ENCODE data around the gene CCNT2. TPM values are rescaled to one million over a fixed set of nuclear protein-coding genes. Genes with fewer than 3 reads are reported as not detected.
"Not testable (repeated sequence)": the region's sequence is repeated elsewhere in the genome, so short reads cannot be mapped to it uniquely, and the experiment has no call there.

The CCNT2 gene
- 16.5 TPM for total RNA-seq
- long read RNA-seq, full-length matches to known transcripts, result 6 of 10 reads
- long read RNA-seq, partial matches to known transcripts, result 1 of 10 reads
- long read RNA-seq, other reads (novel, unspliced or antisense), result 3 of 10 reads

DNA sequence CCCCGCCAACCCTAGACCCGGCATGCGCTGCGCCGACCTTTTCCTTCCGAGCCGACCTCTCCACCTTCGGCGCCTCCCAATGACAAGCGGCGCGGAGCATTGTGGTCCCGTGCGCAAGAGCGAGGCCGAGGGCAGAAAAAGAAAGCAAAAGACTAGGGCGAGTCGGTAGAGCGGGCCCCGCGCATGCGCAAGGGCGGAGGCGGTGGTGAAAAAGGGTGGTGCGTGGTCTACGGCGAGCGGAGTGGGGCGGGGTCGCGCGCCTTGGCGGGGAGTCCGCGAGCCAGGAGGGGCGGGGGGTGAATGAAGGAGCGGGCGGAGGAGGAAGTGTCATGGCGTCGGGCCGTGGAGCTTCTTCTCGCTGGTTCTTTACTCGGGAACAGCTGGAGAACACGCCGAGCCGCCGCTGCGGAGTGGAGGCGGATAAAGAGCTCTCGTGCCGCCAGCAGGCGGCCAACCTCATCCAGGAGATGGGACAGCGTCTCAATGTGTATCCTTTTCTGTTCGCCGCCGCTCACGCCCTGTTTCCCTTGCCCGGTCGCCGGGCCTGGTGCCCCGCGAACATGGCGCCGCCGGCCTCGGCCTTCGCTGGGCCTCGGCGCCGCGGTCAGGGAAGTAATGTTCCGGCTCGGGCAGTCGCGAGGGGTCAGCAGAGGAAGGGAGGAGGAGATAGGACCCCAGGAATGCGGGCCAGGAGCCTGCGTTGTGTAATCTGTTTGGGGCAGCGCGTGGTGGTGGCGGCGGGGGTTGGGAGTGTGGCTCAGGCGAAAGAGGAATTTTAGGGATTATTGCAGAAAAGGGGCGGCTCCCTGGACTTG is at the start of gene CCNT2:
Gene CCNT2 (plus strand): TSS at position 297 of the 815 bp plus-strand sequence. CDS start 33 bp downstream, at position 330.
- intact Hi-C loops (cut with DNase I), result no loop called here
- ATAC-seq (peak; percentile 96), DNase-seq (ENCODE audit: missing footprints) (peak; percentile 100)

DNA sequence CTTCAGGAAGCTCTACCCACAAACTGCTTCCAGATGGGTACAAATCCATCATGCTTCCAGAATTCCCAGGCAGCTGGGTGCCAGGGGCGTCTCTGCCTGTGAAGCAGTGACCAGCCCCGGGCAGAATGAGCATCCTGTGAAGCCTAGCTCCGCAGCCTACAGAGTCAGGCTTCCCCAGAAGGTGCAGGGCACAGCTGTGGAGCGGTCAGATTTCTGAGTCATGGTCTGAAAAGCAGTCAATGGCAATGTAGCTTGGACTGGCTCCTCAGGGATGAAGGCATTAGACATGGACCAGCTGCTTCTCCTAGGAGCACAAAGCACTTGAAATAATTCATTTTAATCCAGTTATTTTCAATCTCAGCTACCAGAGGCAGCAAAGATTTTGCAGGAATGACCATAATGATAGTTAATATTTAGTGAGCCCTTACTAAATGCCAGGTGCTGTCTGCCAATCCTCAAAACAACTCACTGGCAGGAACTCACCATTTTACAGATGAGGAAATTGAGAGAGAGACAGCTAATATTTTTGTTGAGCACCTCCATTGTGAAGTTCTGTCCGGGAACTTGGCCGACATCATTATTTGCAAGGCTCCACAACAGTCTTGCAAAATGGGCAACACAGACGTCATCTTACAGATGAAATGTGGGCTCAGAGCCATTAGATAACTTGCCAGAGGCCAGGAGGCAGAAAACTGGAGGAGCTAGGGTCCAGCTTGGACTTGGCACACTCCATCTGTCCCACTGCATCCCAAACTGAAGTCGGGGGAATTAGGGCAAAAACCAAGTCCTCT is 48.5 kb upstream of the CCNT2 start:
- peak; percentile 91 for ATAC-seq
- intact Hi-C loops (cut with DNase I), result no loop called here

DNA sequence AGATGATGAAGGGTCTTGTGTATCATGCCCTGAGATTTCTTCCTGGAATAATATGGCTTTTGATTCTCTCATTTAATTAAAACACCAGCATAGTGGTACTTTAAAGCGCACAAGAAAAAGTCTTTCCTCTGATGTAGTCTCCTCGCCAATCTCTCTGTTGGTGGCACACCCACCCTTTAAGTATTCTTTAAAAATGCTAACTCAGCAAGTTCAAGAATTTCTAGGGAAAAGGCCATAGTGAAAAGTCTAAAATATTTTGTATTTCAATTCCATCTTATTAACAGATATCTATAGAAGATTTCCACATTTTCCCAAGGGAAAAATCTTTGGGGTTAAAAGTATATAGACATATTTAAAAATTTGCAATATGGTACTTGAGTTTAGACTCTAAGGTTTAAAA is 45.5 kb upstream of the CCNT2 start:
- intact Hi-C loops (cut with DNase I), result no loop called here
- no peak for DNase-seq (ENCODE audit: missing footprints)
- no peak for ATAC-seq

More for the DNA sequence above, 48.5 kb upstream of the CCNT2 start:
- no peak for DNase-seq (ENCODE audit: missing footprints)

DNA sequence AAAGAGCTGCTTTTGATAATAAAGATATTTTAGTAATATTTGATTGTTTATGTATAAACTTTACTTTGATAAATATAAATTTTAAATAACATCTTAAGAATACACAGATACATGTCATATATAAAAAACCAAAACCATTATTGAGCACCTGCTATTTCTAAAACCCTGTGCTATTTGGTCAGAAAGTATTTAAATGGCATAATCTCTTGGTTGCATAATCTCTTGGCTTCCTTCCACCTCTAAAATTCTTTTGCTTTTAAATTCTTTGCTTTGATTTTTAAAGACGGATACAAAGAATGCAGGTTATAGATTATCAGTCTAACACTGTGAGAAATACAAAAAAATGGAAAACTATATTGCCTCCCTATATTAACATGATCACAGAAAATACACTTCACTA is 43.3 kb upstream of the CCNT2 start:
- no peak for DNase-seq (ENCODE audit: missing footprints)
- intact Hi-C loops (cut with DNase I), result no loop called here
- no peak for ATAC-seq

DNA sequence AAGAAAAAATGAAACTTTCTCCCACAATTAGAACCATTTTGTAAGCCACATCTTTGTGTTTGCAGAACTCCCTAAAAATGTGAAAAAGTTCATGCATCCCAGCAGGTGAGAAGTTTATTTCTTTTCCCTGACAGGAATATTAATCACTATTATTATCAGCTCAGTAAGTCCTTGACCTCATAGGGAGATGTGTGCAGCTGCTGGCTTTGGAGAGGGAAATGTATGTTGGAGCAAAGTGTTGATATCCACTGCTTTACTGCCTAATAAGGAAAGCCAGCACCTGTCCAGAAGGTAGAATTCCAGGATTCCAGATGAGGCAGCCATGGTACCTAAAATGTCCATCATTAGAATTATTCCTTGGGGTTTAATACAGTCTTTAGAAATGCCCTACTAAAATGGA is 35.8 kb upstream of the CCNT2 start:
- intact Hi-C loops (cut with DNase I), result no loop called here
- ATAC-seq, result no peak

DNA sequence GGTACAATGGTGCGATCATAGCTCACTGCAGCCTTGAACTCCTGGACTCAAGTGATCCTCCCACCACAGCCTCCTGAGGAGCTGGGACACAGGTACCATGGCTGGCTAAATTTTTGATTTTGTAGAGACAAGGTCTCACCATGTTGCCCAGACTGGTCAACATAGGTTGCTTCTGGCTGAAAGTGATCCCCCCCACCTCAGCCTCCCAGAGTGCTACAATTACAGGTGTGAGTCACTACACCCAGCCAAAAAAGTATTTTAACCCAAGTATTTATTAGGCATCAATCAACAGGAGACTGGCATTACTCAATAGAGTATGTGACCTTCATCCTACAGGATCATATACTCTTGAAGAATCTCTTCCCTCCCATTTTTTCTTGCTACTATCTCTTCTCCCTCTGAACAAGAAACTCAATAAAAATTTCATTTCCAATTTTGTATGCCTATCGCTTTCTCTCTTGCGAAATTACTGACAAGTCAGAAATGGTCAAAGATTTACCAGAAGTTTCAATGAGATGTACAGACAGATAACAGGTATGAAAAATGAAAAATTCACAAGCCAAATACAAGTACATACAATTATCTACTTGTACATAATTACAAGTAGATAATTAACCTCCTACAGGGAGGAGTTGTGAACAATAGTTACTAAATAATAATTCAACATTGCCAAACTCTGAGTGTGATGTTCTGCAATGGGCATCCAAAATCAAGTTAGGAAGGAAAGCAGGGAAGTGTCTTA is 34.9 kb upstream of the CCNT2 start:
- ATAC-seq (no peak), DNase-seq (ENCODE audit: missing footprints) (no peak)
- intact Hi-C loops (cut with DNase I), result no loop called here

More for the DNA sequence above, 35.8 kb upstream of the CCNT2 start:
- DNase-seq (ENCODE audit: missing footprints), result no peak

DNA sequence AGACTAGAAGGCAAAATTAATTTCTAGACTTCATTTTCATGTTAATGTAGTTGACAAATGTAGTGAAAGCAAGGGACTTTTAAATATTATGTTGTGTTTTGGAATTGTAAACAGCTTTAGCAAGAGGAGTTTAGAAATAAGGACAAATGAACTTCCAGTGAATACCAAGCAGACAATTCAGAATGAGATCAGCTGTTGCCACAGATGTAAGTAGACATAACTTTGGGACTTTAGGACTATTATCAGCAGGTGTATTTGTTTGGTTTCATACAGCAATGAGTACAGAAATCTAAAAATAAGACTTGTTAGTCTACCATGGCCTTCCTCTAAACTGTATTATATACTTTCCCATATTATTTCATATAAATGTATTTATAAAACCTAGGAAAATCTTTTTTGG is 34.2 kb upstream of the CCNT2 start:
- intact Hi-C loops (cut with DNase I), result no loop called here
- DNase-seq (ENCODE audit: missing footprints) (no peak), ATAC-seq (no peak)

DNA sequence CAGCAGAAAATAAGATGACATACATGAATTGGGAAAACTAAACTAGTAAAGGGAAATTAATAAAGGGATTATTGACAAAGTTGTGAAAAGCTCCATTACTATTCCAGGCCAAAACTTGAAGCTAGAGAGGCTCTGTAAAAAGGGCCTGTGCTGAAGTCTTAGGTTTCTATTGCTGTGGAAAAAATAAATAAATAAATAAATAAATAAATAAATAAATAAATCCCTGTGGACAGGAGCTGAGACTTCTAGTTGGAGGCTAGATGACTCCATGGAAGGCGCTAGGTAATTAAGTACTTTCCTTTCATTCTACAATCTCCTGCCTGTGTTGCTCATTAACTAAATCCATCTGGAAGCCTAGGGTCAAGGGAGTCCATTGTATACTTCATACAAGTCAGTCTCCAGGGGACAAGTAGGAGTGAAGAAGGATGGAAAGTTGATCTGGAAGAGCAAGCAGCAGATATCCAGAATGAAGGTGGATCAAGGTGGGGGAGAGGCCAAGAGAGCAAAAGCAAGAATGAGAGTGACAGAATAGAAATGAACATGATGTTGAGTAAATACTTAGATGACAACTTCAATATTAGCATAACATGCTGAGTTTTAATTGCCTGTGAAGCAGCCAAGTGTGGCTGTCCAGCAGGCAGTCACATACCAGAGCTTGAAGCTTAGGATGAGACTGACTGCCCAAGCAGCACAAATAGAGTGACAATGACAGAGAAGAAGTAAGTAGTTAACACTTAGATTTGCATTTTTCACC is 26.2 kb upstream of the CCNT2 start:
- DNase-seq (ENCODE audit: missing footprints) (no peak), ATAC-seq (no peak)
- intact Hi-C loops (cut with DNase I), result loop anchor here (10.0 kb wide), 2 partner anchors 118 to 1008 kb away; no protein-coding TSS in a partner anchor

DNA sequence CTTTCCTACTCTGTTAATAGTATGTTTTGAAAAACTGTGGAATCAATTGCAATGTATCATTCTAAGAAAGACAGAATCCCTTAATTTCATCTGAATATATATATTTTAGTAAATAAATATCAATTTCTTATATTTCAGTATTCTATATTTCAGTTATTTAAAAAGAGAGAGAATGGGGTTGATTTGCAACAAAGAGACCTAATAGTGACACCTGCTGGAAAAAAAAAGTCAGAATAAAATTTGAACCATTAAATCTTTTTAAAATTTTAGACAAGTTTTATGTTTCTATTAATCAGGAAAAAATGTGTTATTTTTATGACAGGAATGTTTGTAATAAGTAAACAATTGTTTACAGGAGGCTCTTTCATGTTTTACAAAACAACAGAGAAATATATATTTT is 20.7 kb upstream of the CCNT2 start:
- ATAC-seq (no peak), DNase-seq (ENCODE audit: missing footprints) (no peak)
- intact Hi-C loops (cut with DNase I), result loop anchor here (5.0 to 10.0 kb wide), 3 partner anchors 123 to 1013 kb away; no protein-coding TSS in a partner anchor

DNA sequence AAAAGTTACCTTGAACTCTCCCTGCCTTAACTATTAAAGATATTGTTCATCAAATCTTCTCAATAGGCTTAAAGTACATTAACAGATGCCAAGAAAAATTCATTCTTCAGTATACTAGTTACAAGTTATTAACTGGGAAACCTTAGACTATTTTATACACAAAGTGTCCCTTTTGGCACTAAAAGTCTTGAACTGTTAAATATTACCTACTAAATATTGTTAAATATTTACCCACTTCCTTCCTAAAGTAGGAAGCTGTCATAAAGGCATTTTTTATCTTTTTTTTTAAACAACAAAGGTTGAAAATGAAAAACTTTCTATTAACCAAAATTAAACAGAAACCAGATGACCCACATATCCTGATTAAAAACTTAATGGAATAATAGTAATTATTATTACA is 19.4 kb upstream of the CCNT2 start:
- no peak for ATAC-seq
- DNase-seq (ENCODE audit: missing footprints), result no peak
- intact Hi-C loops (cut with DNase I), result loop anchor here (5.0 to 10.0 kb wide), 3 partner anchors 124 to 1014 kb away; no protein-coding TSS in a partner anchor

DNA sequence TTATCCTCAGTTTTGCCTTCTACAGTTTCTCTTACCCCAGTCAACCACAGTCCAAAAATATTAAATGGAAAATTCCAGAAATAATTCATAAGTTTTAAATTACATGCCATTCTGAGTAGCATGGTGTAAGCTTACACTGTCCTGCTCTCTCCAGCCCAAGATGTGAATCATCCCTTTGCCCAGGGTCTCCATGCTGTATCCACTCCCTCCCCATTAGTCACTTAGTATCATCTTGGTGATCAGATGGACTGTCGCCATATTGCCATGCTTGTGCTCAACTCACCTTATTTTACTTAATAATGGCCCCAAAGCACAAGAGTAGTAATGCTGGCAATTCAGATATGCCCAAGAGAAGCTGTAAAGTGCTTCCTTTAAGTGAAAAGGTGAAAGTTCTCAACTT is 18.5 kb upstream of the CCNT2 start:
- DNase-seq (ENCODE audit: missing footprints), result no peak
- intact Hi-C loops (cut with DNase I), result no loop called here
- no peak for ATAC-seq

DNA sequence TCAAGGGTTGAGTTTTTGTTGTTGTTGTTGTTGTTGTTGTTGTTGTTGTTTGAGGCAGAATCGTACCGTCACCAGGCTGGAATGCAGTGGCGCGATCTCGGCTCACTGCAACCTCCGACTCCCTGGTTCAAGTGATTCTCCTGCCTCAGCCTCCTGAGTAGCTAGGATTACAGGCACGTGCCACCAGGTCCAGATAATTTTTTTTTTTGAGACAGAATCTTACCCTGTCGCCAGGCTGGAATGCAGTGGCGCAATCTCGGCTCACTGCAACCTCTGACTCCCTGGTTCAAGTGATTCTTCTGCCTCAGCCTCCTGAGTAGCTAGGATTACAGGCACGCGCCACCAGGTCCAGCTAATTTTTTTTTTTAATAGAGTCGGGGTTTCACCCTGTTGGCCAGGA is 14.9 kb upstream of the CCNT2 start:
- DNase-seq (ENCODE audit: missing footprints); intact Hi-C loops (cut with DNase I); ATAC-seq: not testable (repeated sequence)

DNA sequence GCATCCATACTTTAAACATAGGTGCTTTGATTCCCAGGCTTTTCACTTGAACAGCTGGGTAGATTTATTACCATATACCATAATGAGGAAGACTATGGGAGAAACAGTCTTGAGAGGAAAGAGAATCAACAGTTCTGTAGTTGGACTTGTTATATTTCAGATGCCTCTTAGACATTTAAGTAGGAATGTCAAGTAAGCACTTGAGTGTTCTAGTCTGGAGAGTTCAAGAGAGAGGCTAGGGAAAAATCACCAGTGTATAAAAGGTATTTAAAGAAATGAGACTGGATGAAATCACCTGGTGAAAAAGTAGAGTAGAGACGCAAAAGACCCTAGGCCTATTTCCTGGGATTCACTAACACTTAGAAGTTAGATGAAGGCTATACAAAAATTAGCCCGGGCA is 13.5 kb upstream of the CCNT2 start:
- ATAC-seq, result no peak
- intact Hi-C loops (cut with DNase I), result no loop called here
- no peak for DNase-seq (ENCODE audit: missing footprints)

DNA sequence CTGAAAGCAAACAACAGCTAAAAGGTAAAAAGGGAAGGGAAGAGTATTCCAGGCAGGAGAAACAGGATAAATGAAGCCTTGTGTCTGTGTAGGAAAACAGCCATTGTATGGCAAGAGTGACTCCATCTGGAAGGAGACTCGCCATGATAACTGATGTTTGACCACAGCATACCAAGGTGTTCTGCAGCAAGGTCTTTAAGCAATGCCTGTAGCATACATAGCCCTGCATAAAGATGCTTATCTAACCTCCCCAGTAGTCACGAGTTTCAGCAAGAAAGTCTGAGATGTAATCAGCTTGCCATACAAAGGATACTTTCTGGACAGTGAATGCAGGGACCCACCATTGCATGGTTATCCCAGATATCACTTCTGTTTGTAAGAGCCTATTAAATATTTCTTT is 11.9 kb upstream of the CCNT2 start:
- intact Hi-C loops (cut with DNase I), result no loop called here
- ATAC-seq (no peak), DNase-seq (ENCODE audit: missing footprints) (no peak)

DNA sequence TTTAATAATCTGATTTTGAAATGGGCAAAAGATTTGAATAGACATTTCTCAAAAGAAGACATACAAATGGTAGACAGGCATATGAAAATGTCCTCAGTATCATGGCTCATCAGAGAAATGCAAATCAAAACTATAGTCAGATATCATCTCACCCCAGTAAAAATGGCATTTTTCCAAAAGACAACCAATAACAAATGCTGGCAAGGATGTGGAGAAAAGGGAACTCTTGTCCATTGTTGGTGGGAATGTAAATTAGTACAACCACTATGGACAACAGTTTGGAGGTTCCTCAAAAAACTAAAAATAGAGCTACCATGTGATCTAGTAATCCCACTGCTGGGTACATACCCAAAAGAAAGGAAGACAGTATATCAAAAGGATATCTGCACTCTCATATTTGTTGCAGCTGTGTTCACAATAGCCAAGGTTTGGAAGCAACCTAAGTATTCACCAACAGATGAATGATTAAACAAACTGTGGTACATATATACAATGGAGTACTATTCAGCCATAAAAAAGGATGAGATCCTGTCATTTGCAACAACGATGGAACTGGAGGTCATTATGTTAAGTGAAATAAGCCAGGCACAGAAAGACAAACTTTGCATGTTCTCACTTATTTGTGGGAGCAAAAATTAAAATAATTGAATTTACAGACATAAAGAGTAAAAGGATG is 11.0 kb upstream of the CCNT2 start:
- ATAC-seq; DNase-seq (ENCODE audit: missing footprints); intact Hi-C loops (cut with DNase I): not testable (repeated sequence)

DNA sequence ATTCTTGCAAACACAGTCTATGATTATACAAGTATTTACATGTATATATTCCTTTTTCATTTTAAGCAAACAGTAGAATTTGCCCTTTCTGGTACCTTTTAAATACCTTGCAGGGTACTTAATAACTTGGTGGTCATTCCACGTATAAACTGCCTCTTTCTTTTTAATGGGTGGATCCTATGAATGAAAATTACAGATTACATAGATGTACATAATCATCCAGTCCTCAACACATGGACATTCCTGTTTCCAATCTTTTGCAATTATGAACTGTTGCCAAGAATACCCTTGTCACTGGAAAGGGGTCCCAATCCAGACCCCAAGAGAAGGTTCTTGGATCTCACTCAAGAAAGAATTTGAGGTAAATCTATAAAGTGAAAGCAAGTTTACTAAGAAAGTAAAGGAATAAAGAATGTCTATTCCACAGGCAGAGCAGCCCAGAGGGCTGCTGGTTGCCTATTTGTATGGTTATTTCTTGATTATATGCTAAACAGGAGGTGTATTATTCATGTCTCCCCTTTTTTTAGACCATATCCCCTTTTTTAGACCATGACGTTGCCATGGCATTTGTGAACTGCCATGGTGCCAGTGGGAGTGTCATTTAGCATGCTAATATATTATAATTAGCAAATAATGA is 7.7 kb upstream of the CCNT2 start:
- intact Hi-C loops (cut with DNase I), result no loop called here
- DNase-seq (ENCODE audit: missing footprints) (no peak), ATAC-seq (no peak)

DNA sequence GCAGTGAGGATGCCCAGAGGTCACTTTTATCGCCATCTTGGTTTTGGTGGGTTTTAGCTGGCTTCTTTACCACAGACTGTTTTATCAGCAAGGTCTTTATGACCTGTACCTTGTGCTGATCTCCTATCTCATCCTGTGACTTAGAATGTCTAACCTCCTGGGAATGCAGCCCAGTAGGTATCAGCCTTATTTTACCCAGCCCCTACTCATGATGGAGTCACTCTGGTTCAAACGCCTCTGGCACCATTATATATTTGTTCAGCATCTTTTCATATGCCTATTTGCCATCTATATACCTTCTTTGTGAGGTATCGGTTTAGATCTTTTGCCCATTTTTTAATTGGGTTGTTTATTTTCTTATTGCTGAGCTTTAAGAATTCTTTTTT is 7.2 kb upstream of the CCNT2 start:
- intact Hi-C loops (cut with DNase I), result no loop called here
- DNase-seq (ENCODE audit: missing footprints), result no peak
- no peak for ATAC-seq
